MCF 10A (cell line): Measurements from ENCODE around the gene TTYH1. TPM values are rescaled to one million over a fixed set of nuclear protein-coding genes. Genes with fewer than 3 reads are reported as not detected.

ENCODE experiments used
- BruUV-seq: library from RNA; stranded (reverse); fragments of 400-500 nt; replicated peaks from 2 replicates; lab custom pipeline; 2021; lab: Mats Ljungman, UMichigan
- CTCF ChIA-PET: fragments of 300-600 bp; sonication (Branson Sonifier 250); formaldehyde crosslinking; extraction: SDS; loops from one replicate; lab custom pipeline; 2021; ENCODE audit warnings: antibody characterized with exemption, inconsistent platforms; lab: Yijun Ruan, JAX
- POLR2A ChIA-PET: fragments of 300-600, 350-650 bp; sonication (Branson Sonifier 250); formaldehyde crosslinking; extraction: SDS; loops from one replicate; lab custom pipeline; 2020; ENCODE audit warnings: antibody characterized with exemption, inconsistent platforms; lab: Yijun Ruan, JAX
- DNase-seq: peaks from one replicate; pipeline ENCODE4 v3.0.0-alpha.2; 2018; ENCODE audit not compliant: unreplicated experiment
- H3K27ac Mint-ChIP-seq: one replicate; pipeline ENCODE4 v1.8.0; 2022; ENCODE audit warnings: mild to moderate bottlenecking, low read depth, mixed read lengths; ENCODE audit not compliant: unreplicated experiment
- H3K27me3 Mint-ChIP-seq: one replicate; pipeline ENCODE4 v1.8.0; 2022; ENCODE audit warnings: mixed read lengths; ENCODE audit not compliant: insufficient read depth, unreplicated experiment
- H3K36me3 Mint-ChIP-seq: one replicate; pipeline ENCODE4 v1.8.0; 2022; ENCODE audit warnings: mild to moderate bottlenecking, moderate library complexity, mixed read lengths; ENCODE audit not compliant: insufficient read depth, unreplicated experiment
- H3K4me1 Mint-ChIP-seq: one replicate; pipeline ENCODE4 v1.8.0; 2022; ENCODE audit warnings: mixed read lengths; ENCODE audit not compliant: insufficient read depth, unreplicated experiment
- H3K4me3 Mint-ChIP-seq: one replicate; pipeline ENCODE4 v1.8.0; 2022; ENCODE audit warnings: mild to moderate bottlenecking, moderate library complexity, mixed read lengths; ENCODE audit not compliant: unreplicated experiment
- H3K9me3 Mint-ChIP-seq: one replicate; pipeline ENCODE4 v1.8.0; 2022; ENCODE audit warnings: mixed read lengths; ENCODE audit not compliant: unreplicated experiment
- CTCF ChIP-seq: fragments of 200-600 bp; IDR thresholded peaks from one replicate; pipeline ENCODE4 v1.8.0; 2022; ENCODE audit warnings: antibody characterized with exemption, mild to moderate bottlenecking; ENCODE audit not compliant: unreplicated experiment
- intact Hi-C: fragments of 100-400 bp; cut with micrococcal nuclease; formaldehyde crosslinking; loops from 2 replicates; pipeline ENCODE4 v1.14.1; 2022
- total RNA-seq: library from RNA; stranded (reverse); gene quantifications from 2 replicates; pipeline ENCODE4 v1.2.3, GENCODE V29; 2022

TTYH1 gene
- total RNA-seq, 1 experiment from 2014 or later: not detected

DNA sequence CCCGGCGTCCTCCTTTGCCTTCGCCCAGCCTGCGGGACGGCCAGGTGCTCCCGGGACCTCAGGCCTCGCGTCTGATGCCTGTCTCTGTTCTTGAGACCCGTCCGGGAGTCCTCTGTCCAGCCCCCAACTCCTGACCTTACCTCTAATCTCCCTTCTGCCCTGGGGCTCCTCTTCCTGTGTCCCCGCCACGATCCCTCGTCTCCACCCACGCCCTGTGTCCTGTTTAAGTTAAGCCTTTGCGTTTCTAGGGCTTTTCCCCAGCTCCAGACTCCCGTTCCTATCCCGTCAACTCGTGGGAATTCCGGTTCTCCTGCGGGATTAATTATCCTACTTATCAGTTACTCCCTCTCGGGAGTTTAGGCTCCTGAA is 34.4 kb downstream of the TTYH1 start:
- H3K27ac Mint-ChIP-seq: peak overlapping the region; percentile 99
- ChIA-PET CTCF (interaction anchor here (0.8 to 1.8 kb wide), 3 partner anchors 9 to 31 kb away, joined by 3 read pairs; no protein-coding TSS in a partner anchor), POLR2A (interaction anchor here (0.7 to 5.2 kb wide), 5 partner anchors 11 to 260 kb away, joined by 3 to 157 read pairs (median 12); partner anchors contain the start of genes LENG9, MBOAT7 and TSEN34)
- BruUV-seq: no TSS peak
- no peak for TF ChIP-seq CTCF
- peaks cover 65% of the 10 kb centered on the region for H3K36me3 Mint-ChIP-seq
- H3K4me1 Mint-ChIP-seq: peaks cover 28% of the 10 kb centered on the region
- H3K27me3 Mint-ChIP-seq: no peaks in the 10 kb centered on the region
- no peak for DNase-seq
- intact Hi-C loops: loop anchor here (1.0 kb wide), 1 partner anchor 14 kb away; the partner anchor contains the start of gene LENG9
- H3K4me3 Mint-ChIP-seq: peak overlapping the region; percentile 97
- no peaks in the 10 kb centered on the region for H3K9me3 Mint-ChIP-seq

DNA sequence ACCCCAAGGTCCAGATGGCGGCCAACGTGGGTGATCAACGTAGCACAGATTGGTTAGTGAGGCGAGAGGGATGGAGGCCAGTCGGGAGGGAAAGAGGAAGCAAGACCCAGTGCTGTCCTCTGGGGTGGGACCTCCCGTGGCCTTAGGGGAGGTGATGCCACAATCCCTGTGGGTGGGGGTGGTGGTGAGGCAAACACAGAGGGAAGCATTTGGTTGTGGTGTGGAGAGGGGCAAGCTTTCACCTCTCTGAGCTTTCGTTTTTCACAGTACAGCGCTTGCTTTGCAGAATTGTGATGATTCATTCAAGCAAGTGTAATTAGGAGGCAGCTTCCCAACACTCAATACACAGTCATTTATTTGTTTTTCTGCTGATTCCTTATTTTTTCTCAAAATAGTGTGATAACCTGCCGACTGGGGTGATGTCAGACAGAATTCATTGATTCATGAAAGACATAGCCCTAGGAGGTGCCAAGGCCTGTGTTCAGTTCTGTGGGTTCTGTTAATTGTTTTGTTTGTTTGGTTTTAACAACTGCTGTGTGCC is 36.1 kb downstream of the TTYH1 start:
- no TSS peak for BruUV-seq
- Mint-ChIP-seq H3K27me3 (no peaks in the 10 kb centered on the region), H3K4me3 (peak overlapping the region; percentile 97), H3K36me3 (peaks cover 67% of the 10 kb centered on the region), H3K27ac (peak overlapping the region; percentile 99), H3K4me1 (peaks cover 28% of the 10 kb centered on the region), H3K9me3 (no peaks in the 10 kb centered on the region)
- ChIA-PET CTCF (interaction anchor here (1.8 kb wide), 1 partner anchor 8 kb away, joined by 3 read pairs; no protein-coding TSS in a partner anchor), POLR2A (interaction anchor here (5.2 kb wide), 1 partner anchor 9 kb away, joined by 157 read pairs; the partner anchor contains the start of gene LENG9)
- no peak for DNase-seq
- TF ChIP-seq CTCF: no peak
- intact Hi-C loops: no loop called here

DNA sequence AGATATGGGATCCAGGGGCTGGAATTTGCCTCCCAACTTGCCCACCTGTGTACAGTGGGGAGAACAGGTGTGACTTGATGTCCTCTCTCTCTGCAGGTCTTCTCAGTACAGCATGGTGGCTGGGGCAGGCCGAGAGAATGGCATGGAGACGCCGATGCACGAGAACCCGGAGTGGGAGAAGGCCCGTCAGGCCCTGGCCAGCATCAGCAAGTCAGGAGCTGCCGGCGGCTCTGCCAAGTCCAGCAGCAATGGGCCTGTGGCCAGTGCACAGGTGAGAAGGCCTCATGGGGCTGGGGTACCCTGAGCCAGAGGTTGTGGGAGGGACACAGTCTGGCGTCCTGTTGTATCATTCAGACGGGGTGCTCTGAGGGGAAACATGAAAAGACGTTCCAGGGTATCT is 36.7 kb downstream of the TTYH1 start:
- H3K27ac Mint-ChIP-seq: peak overlapping the region; percentile 31
- intact Hi-C loops: no loop called here
- no peak overlapping the region for H3K4me3 Mint-ChIP-seq
- no TSS peak for BruUV-seq
- H3K27me3 Mint-ChIP-seq: no peaks in the 10 kb centered on the region
- H3K9me3 Mint-ChIP-seq: no peaks in the 10 kb centered on the region
- H3K36me3 Mint-ChIP-seq: peaks cover 68% of the 10 kb centered on the region
- POLR2A ChIA-PET: interaction anchor here (1.4 to 5.2 kb wide), 2 partner anchors 9 to 10 kb away, joined by 4 to 157 read pairs; partner anchors contain the start of gene LENG9
- H3K4me1 Mint-ChIP-seq: peaks cover 28% of the 10 kb centered on the region
- TF ChIP-seq CTCF: no peak
- CTCF ChIA-PET: no interaction called here
- no peak for DNase-seq

GRCh38 chr19:54452626-54453025 is 37.4 kb downstream of the TTYH1 start:
- Mint-ChIP-seq H3K9me3 (no peaks in the 10 kb centered on the region), H3K4me1 (peaks cover 28% of the 10 kb centered on the region), H3K36me3 (peaks cover 73% of the 10 kb centered on the region), H3K27ac (no peak overlapping the region), H3K4me3 (no peak overlapping the region), H3K27me3 (no peaks in the 10 kb centered on the region)
- no TSS peak for BruUV-seq
- no peak for TF ChIP-seq CTCF
- intact Hi-C loops: no loop called here
- ChIA-PET CTCF (interaction anchor here (1.1 to 1.4 kb wide), 2 partner anchors 14 to 28 kb away, joined by 3 to 5 read pairs; no protein-coding TSS in a partner anchor), POLR2A (interaction anchor here (0.6 to 1.4 kb wide), 3 partner anchors 9 to 303 kb away, joined by 3 to 4 read pairs (median 3); partner anchors contain the start of gene LENG9)
- no peak for DNase-seq
